Cardiac atrium fibroblast (primary cell): ENCODE measurements around the gene LY6G6D. TPM values are rescaled to one million over a fixed set of nuclear protein-coding genes. Genes with fewer than 3 reads are reported as not detected.

ENCODE experiments used
- total RNA-seq: library from RNA; depleted of rRNA; stranded (reverse); fragments of >200 nt; gene quantifications from 2 replicates; pipeline ENCODE4 v1.2.3, GENCODE V29; 2015

LY6G6D gene
- total RNA-seq, 1 donor from 2014 or later, result not detected

Other genes starting within 250 kb of the LY6G6D start
- gene MICB, start 217.2 kb upstream of the LY6G6D start, total RNA-seq, result 7.2 and 7.9 TPM in 2 replicates
- gene MCCD1, start 186.4 kb upstream of the LY6G6D start, total RNA-seq, result not detected in 2 replicates
- 272 and 278 TPM in 2 replicates for gene DDX39B, start 173.3 kb upstream of the LY6G6D start, total RNA-seq
- 1.3 TPM in 2 replicates for gene ATP6V1G2, start 168.7 kb upstream of the LY6G6D start, total RNA-seq
- gene NFKBIL1, start 167.7 kb upstream of the LY6G6D start, total RNA-seq, result 16.5 and 24.9 TPM in 2 replicates
- gene LTA, start 143.1 kb upstream of the LY6G6D start, total RNA-seq, result not detected in 2 replicates
- 0.16 and 0.54 TPM in 2 replicates for gene TNF, start 139.8 kb upstream of the LY6G6D start, total RNA-seq
- gene LTB, start 132.9 kb upstream of the LY6G6D start, total RNA-seq, result not detected in 2 replicates
- gene LST1, start 129.1 kb upstream of the LY6G6D start, total RNA-seq, result 1.8 TPM in 1 of 2 replicates, not detected in the other
- not detected in 2 replicates for gene NCR3, start 122.3 kb upstream of the LY6G6D start, total RNA-seq
- not detected in 2 replicates for gene AIF1, start 100.1 kb upstream of the LY6G6D start, total RNA-seq
- gene PRRC2A, start 94.6 kb upstream of the LY6G6D start, total RNA-seq, result 59.4 and 74.7 TPM in 2 replicates
- gene BAG6, start 62.7 kb upstream of the LY6G6D start, total RNA-seq, result 200 and 228 TPM in 2 replicates
- gene APOM, start 59.5 kb upstream of the LY6G6D start, total RNA-seq, result 7.6 TPM in 1 of 2 replicates, not detected in the other
- gene C6orf47, start 54.6 kb upstream of the LY6G6D start, total RNA-seq, result 15.3 and 19.9 TPM in 2 replicates
- 23.2 and 28.5 TPM in 2 replicates for gene GPANK1, start 50.4 kb upstream of the LY6G6D start, total RNA-seq
- gene CSNK2B, start 49.3 kb upstream of the LY6G6D start, total RNA-seq, result 218 and 219 TPM in 2 replicates
- gene LY6G5B, start 45.4 kb upstream of the LY6G6D start, total RNA-seq, result 1.1 and 1.5 TPM in 2 replicates
- not detected in 2 replicates for gene LY6G5C, start 34.3 kb upstream of the LY6G6D start, total RNA-seq
- gene ABHD16A, start 12.0 kb upstream of the LY6G6D start, total RNA-seq, result 28.3 and 28.8 TPM in 2 replicates
- gene LY6G6F, start 8.5 kb upstream of the LY6G6D start, total RNA-seq, result not detected in 2 replicates
- gene LY6G6C, start 6.4 kb downstream of the LY6G6D start, total RNA-seq, result not detected in 2 replicates
- not detected in 2 replicates for gene MPIG6B, start 8.0 kb downstream of the LY6G6D start, total RNA-seq
- gene DDAH2, start 14.0 kb downstream of the LY6G6D start, total RNA-seq, result 32.1 and 53.8 TPM in 2 replicates
- 478 and 525 TPM in 2 replicates for gene CLIC1, start 21.2 kb downstream of the LY6G6D start, total RNA-seq
- 2.1 and 4.3 TPM in 2 replicates for gene MSH5, start 24.7 kb downstream of the LY6G6D start, total RNA-seq
- 0.54 TPM in 1 of 2 replicates, not detected in the other for gene SAPCD1, start 47.3 kb downstream of the LY6G6D start, total RNA-seq
- under 0.01 TPM in 1 of 2 replicates, not detected in the other for gene VWA7, start 62.0 kb downstream of the LY6G6D start, total RNA-seq
- gene VARS1, start 80.4 kb downstream of the LY6G6D start, total RNA-seq, result 40.1 and 59.8 TPM in 2 replicates
- 20.9 and 37.3 TPM in 2 replicates for gene LSM2, start 91.6 kb downstream of the LY6G6D start, total RNA-seq
- 0.49 TPM in 1 of 2 replicates, not detected in the other for gene HSPA1L, start 99.9 kb downstream of the LY6G6D start, total RNA-seq
- 59.8 and 77.6 TPM in 2 replicates for gene HSPA1A, start 100.2 kb downstream of the LY6G6D start, total RNA-seq
- gene HSPA1B, start 112.4 kb downstream of the LY6G6D start, total RNA-seq, result 61.4 and 72.9 TPM in 2 replicates
- gene NEU1, start 147.5 kb downstream of the LY6G6D start, total RNA-seq, result 37.5 and 55.9 TPM in 2 replicates
- gene SLC44A4, start 163.6 kb downstream of the LY6G6D start, total RNA-seq, result not detected in 2 replicates
- gene EHMT2, start 182.3 kb downstream of the LY6G6D start, total RNA-seq, result 26.0 and 35.0 TPM in 2 replicates
- 1.8 and 2.1 TPM in 2 replicates for gene ZBTB12, start 186.7 kb downstream of the LY6G6D start, total RNA-seq
- 0.97 and 2.2 TPM in 2 replicates for gene C2, start 212.4 kb downstream of the LY6G6D start, total RNA-seq
- 12.6 and 103 TPM in 2 replicates for gene CFB, start 230.7 kb downstream of the LY6G6D start, total RNA-seq
- 80.2 and 82.0 TPM in 2 replicates for gene NELFE, start 243.6 kb downstream of the LY6G6D start, total RNA-seq
- gene SKIC2, start 243.8 kb downstream of the LY6G6D start, total RNA-seq, result 28.0 and 44.9 TPM in 2 replicates